HepG2 (cell line): Measurements from ENCODE around the gene MED1. TPM values are rescaled to one million over a fixed set of nuclear protein-coding genes. Genes with fewer than 3 reads are reported as not detected.

Source experiments
- CHD4 ChIP-seq: fragments of 200-600 bp; sonication (generic); IDR thresholded peaks from 2 replicates; pipeline ENCODE4 v1.7.0; 2017; ENCODE audit warnings: mild to moderate bottlenecking, low read length, borderline replicate concordance
- GABPB1 ChIP-seq: IDR thresholded peaks from 2 replicates; pipeline ENCODE4 v1.6.1; 2016; ENCODE audit warnings: mild to moderate bottlenecking, missing genetic modification reagents, moderate library complexity, missing compliant biosample characterization
- IKZF4 ChIP-seq: sonication (generic); formaldehyde crosslinking; IDR thresholded peaks from 2 replicates; pipeline ENCODE4 v1.5.1; 2020; ENCODE audit warnings: borderline replicate concordance, mild to moderate bottlenecking, low read depth, missing genetic modification reagents; ENCODE audit errors: not compliant biosample characterization
- JARID2 ChIP-seq: sonication (generic); formaldehyde crosslinking; IDR thresholded peaks from 2 replicates; pipeline ENCODE4 v1.8.1; 2023; ENCODE audit warnings: missing genetic modification reagents, inconsistent platforms; ENCODE audit not compliant: insufficient replicate concordance
- KDM2A ChIP-seq: sonication (generic); formaldehyde crosslinking; IDR thresholded peaks from 2 replicates; pipeline ENCODE4 v1.4.0; 2020; ENCODE audit warnings: low read depth, missing genetic modification reagents, borderline replicate concordance
- NBN ChIP-seq: fragments of 450-650 bp; conservative IDR thresholded peaks from 2 replicates; pipeline ENCODE4 v1.6.1; 2017
- NCOA2 ChIP-seq: sonication (generic); formaldehyde crosslinking; IDR thresholded peaks from 2 replicates; pipeline ENCODE4 v1.8.0; 2022; ENCODE audit warnings: inconsistent platforms
- TBP ChIP-seq: sonication (generic); formaldehyde crosslinking; IDR thresholded peaks from 2 replicates; pipeline ENCODE4 v1.5.0; 2020; ENCODE audit warnings: missing genetic modification reagents
- ZKSCAN5 ChIP-seq: sonication (generic); formaldehyde crosslinking; IDR thresholded peaks from 2 replicates; pipeline ENCODE4 v1.5.1; 2020; ENCODE audit warnings: mild to moderate bottlenecking, missing genetic modification reagents
- ZNF207 ChIP-seq: fragments of 450-650 bp; IDR thresholded peaks from 2 replicates; pipeline ENCODE4 v1.6.1; 2016; ENCODE audit warnings: antibody characterized with exemption, borderline replicate concordance
- ZNF746 ChIP-seq: sonication (generic); formaldehyde crosslinking; IDR thresholded peaks from 2 replicates; pipeline ENCODE4 v1.8.0; 2022; ENCODE audit warnings: mild to moderate bottlenecking, missing genetic modification reagents
- ZNF768 ChIP-seq: sonication (generic); formaldehyde crosslinking; IDR thresholded peaks from 2 replicates; pipeline ENCODE4 v1.4.0; 2020; ENCODE audit warnings: missing genetic modification reagents
- polyA plus RNA-seq, 8 experiments: library from polyadenylated mRNA; depleted of rRNA in 3 of 8; stranded (reverse) in 7 of 8; unstranded in 1 of 8; fragments of >200 nt; fragmentation: Illumina TruSeq in 4 of 8; extraction: Trizol in 4 of 8; gene quantifications; 2 replicates each; pipeline versions ENCODE4 v1.2.1 to v1.2.3, GENCODE V29; 2011 to 2016; ENCODE audit warnings: low read depth in 4 of 8, missing spikeins in 1 of 8, mixed read lengths in 1 of 8; ENCODE audit not compliant: insufficient read depth in 1 of 8
- total RNA-seq, 5 experiments: library from RNA; depleted of rRNA; stranded (reverse); fragments of >200 nt; fragmentation: Illumina TruSeq; extraction: Trizol; gene quantifications; 2 replicates each; pipeline ENCODE4 v1.2.3, GENCODE V29; 2016; ENCODE audit warnings: low read depth in 1 of 5
- TF ChIP-seq, protein P1 (sequence below): sonication (generic); formaldehyde crosslinking; IDR thresholded peaks from 2 replicates; pipeline ENCODE4 v1.4.0; 2020; ENCODE audit warnings: mild to moderate bottlenecking, missing genetic modification reagents
- TF ChIP-seq, protein P2 (sequence below): sonication (generic); formaldehyde crosslinking; IDR thresholded peaks from 2 replicates; pipeline ENCODE4 v1.5.0; 2020; ENCODE audit warnings: mild to moderate bottlenecking, missing genetic modification reagents
- TF ChIP-seq, protein P3 (sequence below): IDR thresholded peaks from 2 replicates; pipeline ENCODE4 v1.6.1; 2016; ENCODE audit warnings: low read depth
- TF ChIP-seq, protein P4 (sequence below): sonication (generic); formaldehyde crosslinking; IDR thresholded peaks from 2 replicates; pipeline ENCODE4 v1.9.0; 2021; ENCODE audit warnings: mild to moderate bottlenecking, missing genetic modification reagents

MED1 gene
- total and polyA plus RNA-seq, 2 of the 13 experiments (the other 11 are each of a cell fraction or from before 2014, with no cell fraction given): 37.5 to 40.1 TPM

DNA sequence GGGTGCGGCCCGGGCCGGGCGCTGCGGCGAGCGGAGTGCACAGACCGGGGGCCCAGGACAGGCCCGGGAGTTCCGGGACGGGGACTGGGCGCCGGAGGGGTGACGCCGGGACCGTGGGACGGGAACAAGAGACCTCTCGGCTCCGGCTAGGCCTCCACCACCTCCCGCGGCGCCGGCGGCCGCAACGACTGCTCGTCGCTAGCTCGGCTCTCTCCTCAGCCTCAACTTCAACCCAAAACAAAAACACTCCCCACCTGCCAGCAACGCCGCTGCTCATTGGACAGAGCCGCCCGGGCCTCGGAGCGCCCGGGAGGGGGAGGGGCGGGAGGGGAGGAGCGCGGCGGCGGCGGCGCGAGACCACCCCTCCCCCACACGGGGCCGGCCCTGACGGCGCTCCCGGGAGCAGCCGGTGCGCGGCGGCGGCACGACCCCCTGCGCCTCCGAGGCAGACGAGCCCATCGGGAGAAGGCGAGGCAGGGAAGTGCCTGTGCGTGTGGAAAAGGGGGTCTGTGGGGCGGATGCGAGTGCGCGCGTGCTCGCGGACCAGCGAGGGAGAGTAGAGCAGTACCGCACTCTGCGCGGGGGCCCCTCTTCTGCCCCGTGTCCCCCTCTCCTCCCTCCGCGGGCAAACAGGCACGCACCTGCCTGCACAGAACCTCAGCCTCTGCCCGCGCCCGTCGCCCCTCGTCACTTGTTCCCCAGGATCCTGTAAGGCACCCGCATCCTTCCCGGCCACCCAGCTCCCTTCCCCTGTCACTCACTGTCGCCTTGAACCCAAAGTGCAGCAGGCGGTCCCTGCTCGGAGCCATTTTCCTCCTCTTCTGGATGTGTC, 49.4 kb downstream of the MED1 start, which contains the start of gene FBXL20 (continued):
- TF ChIP-seq, protein P1, sequence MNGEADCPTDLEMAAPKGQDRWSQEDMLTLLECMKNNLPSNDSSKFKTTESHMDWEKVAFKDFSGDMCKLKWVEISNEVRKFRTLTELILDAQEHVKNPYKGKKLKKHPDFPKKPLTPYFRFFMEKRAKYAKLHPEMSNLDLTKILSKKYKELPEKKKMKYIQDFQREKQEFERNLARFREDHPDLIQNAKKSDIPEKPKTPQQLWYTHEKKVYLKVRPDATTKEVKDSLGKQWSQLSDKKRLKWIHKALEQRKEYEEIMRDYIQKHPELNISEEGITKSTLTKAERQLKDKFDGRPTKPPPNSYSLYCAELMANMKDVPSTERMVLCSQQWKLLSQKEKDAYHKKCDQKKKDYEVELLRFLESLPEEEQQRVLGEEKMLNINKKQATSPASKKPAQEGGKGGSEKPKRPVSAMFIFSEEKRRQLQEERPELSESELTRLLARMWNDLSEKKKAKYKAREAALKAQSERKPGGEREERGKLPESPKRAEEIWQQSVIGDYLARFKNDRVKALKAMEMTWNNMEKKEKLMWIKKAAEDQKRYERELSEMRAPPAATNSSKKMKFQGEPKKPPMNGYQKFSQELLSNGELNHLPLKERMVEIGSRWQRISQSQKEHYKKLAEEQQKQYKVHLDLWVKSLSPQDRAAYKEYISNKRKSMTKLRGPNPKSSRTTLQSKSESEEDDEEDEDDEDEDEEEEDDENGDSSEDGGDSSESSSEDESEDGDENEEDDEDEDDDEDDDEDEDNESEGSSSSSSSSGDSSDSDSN: no peak; the same call in 1 of the 2 replicates
- TF ChIP-seq CHD4 (no peak), NCOA2 (CRISPR knock-in tag) (no peak; the same call in 1 of the 2 replicates), ZNF768 (CRISPR knock-in tag) (peak; percentile 32; the same call in 1 of the 2 replicates), NBN (no peak), ZNF746 (peak; percentile 46; the same call in 1 of the 2 replicates), IKZF4 (CRISPR knock-in tag) (peak; percentile 41), GABPB1 (CRISPR knock-in tag) (peak; percentile 77; the same call in 1 of the 2 replicates), JARID2 (CRISPR knock-in tag) (no peak), TBP (no peak), KDM2A (CRISPR knock-in tag) (peak; percentile 86), ZKSCAN5 (CRISPR knock-in tag) (no peak), ZNF207 (no peak)
- TF ChIP-seq, protein P2, sequence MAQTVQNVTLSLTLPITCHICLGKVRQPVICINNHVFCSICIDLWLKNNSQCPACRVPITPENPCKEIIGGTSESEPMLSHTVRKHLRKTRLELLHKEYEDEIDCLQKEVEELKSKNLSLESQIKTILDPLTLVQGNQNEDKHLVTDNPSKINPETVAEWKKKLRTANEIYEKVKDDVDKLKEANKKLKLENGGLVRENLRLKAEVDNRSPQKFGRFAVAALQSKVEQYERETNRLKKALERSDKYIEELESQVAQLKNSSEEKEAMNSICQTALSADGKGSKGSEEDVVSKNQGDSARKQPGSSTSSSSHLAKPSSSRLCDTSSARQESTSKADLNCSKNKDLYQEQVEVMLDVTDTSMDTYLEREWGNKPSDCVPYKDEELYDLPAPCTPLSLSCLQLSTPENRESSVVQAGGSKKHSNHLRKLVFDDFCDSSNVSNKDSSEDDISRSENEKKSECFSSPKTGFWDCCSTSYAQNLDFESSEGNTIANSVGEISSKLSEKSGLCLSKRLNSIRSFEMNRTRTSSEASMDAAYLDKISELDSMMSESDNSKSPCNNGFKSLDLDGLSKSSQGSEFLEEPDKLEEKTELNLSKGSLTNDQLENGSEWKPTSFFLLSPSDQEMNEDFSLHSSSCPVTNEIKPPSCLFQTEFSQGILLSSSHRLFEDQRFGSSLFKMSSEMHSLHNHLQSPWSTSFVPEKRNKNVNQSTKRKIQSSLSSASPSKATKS (CRISPR knock-in tag): no peak; the same call in 1 of the 2 replicates
- TF ChIP-seq, protein P3, sequence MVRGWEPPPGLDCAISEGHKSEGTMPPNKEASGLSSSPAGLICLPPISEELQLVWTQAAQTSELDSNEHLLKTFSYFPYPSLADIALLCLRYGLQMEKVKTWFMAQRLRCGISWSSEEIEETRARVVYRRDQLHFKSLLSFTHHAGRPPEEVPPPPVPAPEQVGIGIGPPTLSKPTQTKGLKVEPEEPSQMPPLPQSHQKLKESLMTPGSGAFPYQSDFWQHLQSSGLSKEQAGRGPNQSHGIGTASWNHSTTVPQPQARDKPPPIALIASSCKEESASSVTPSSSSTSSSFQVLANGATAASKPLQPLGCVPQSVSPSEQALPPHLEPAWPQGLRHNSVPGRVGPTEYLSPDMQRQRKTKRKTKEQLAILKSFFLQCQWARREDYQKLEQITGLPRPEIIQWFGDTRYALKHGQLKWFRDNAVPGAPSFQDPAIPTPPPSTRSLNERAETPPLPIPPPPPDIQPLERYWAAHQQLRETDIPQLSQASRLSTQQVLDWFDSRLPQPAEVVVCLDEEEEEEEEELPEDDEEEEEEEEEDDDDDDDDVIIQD (CRISPR knock-in tag): no peak
- TF ChIP-seq, protein P4, sequence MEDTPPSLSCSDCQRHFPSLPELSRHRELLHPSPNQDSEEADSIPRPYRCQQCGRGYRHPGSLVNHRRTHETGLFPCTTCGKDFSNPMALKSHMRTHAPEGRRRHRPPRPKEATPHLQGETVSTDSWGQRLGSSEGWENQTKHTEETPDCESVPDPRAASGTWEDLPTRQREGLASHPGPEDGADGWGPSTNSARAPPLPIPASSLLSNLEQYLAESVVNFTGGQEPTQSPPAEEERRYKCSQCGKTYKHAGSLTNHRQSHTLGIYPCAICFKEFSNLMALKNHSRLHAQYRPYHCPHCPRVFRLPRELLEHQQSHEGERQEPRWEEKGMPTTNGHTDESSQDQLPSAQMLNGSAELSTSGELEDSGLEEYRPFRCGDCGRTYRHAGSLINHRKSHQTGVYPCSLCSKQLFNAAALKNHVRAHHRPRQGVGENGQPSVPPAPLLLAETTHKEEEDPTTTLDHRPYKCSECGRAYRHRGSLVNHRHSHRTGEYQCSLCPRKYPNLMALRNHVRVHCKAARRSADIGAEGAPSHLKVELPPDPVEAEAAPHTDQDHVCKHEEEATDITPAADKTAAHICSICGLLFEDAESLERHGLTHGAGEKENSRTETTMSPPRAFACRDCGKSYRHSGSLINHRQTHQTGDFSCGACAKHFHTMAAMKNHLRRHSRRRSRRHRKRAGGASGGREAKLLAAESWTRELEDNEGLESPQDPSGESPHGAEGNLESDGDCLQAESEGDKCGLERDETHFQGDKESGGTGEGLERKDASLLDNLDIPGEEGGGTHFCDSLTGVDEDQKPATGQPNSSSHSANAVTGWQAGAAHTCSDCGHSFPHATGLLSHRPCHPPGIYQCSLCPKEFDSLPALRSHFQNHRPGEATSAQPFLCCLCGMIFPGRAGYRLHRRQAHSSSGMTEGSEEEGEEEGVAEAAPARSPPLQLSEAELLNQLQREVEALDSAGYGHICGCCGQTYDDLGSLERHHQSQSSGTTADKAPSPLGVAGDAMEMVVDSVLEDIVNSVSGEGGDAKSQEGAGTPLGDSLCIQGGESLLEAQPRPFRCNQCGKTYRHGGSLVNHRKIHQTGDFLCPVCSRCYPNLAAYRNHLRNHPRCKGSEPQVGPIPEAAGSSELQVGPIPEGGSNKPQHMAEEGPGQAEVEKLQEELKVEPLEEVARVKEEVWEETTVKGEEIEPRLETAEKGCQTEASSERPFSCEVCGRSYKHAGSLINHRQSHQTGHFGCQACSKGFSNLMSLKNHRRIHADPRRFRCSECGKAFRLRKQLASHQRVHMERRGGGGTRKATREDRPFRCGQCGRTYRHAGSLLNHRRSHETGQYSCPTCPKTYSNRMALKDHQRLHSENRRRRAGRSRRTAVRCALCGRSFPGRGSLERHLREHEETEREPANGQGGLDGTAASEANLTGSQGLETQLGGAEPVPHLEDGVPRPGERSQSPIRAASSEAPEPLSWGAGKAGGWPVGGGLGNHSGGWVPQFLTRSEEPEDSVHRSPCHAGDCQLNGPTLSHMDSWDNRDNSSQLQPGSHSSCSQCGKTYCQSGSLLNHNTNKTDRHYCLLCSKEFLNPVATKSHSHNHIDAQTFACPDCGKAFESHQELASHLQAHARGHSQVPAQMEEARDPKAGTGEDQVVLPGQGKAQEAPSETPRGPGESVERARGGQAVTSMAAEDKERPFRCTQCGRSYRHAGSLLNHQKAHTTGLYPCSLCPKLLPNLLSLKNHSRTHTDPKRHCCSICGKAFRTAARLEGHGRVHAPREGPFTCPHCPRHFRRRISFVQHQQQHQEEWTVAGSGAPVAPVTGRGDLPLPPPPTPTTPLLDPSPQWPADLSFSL: no peak
